ENCODE results near the gene NEBL. TPM values are rescaled to one million over a fixed set of nuclear protein-coding genes. Genes with fewer than 3 reads are reported as not detected.

The NEBL gene
- total and polyA plus RNA-seq, 2 of the 4 experiments (the other 2 are of a cell fraction), result under 0.01 TPM

Small RNA genes lying within 50 kb of the gene (microRNA-seq; reads per million reads assigned to microRNA genes)
- not detected for gene AL157398.1 (ENCODE audit: insufficient read depth, insufficient read length)
- gene MTND1P21 (ENCODE audit: insufficient read depth, insufficient read length), result not detected

Small RNA genes lying within 50 kb of the gene (small RNA-seq; reads per million reads assigned to genes)
- gene AL157398.1, result 0 reads per million in 5 experiments
- 0 reads per million in 5 experiments for gene MTND1P21

Data from IMR-90 (cell line).